ENCODE measurements around the gene SLC16A3. TPM values are rescaled to one million over a fixed set of nuclear protein-coding genes. Genes with fewer than 3 reads are reported as not detected.

Gene SLC16A3
- 10 to 100 TPM; 42.1 to 75.5 (median 44.2) TPM for total RNA-seq

GRCh38 chr17:82228842-82229697 is at the start of gene SLC16A3:
Gene SLC16A3, plus strand, starts transcription at chr17:82229042. Its CDS starts 6,967 bp downstream, at chr17:82236009.
- intact Hi-C loops (cut with DNase I) = no loop called here
- Histone ChIP-seq H3K27ac (peak within 1 kb of the TSS; percentile 58 to 77 (median 77)), H3K36me3 (no peaks in the 10 kb centered on the region), H3K27me3 (no peaks in the 10 kb centered on the region), H3K4me1 (peaks cover 48 to 57% of the 10 kb centered on the region in 2 donors), H3K4me3 (replicated peaks in 1 of 3) (peak within 1 kb of the TSS in 2 of 3 donors; percentile 65 to 81), H3K9me3 (no peaks in the 10 kb centered on the region)
- TF ChIP-seq, protein P1, sequence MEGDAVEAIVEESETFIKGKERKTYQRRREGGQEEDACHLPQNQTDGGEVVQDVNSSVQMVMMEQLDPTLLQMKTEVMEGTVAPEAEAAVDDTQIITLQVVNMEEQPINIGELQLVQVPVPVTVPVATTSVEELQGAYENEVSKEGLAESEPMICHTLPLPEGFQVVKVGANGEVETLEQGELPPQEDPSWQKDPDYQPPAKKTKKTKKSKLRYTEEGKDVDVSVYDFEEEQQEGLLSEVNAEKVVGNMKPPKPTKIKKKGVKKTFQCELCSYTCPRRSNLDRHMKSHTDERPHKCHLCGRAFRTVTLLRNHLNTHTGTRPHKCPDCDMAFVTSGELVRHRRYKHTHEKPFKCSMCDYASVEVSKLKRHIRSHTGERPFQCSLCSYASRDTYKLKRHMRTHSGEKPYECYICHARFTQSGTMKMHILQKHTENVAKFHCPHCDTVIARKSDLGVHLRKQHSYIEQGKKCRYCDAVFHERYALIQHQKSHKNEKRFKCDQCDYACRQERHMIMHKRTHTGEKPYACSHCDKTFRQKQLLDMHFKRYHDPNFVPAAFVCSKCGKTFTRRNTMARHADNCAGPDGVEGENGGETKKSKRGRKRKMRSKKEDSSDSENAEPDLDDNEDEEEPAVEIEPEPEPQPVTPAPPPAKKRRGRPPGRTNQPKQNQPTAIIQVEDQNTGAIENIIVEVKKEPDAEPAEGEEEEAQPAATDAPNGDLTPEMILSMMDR (IDR thresholded peaks at IDR 0.05) = no peak
- TF ChIP-seq POLR2A (IDR thresholded peaks at IDR 0.05) = peak; percentile 53 to 94
- 6% methylated on average over 27 of the region's 105 CpGs; no CpG with 5 or more reads in 1 of the 2 donors for WGBS, 2 donors
- peak; percentile 66 to 73 for DNase-seq

- 89 to 94% methylated on average over 13 of the region's 13 CpGs for WGBS, 2 donors
- H3K36me3 ChIP-seq = peaks cover 6 to 8% of the 10 kb centered on the region in 2 donors
These were observed 49.4 kb upstream of the SLC16A3 start for GRCh38 chr17:82179412-82179811.

DNA sequence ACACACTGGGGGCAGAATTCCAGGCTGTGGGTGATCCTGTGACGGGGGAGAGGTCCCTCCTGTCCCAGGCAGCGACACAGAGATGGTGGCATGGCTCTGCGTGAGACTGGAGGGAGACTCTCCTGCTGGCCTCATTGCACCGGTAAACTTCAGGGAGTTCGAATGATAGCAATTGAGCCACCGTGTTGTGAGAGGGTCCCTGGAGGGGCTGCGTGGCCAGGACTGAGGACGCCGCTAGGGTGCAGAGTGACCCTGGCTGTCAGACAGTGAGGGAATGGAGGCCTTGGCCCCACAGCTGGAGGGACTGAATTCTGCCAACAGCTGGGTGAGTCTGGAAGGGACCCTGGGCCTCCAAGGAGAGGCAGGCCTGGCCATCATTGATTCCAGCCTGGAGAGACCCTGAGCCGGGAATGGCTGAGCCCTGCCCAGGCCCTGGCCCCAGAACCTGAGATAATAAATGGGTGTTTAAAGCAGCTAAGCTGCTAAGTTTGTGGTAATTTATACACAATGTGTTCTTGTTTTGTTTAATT is 48.8 kb upstream of the SLC16A3 start:
- no peak for DNase-seq
- no peak overlapping the region for H3K4me3 ChIP-seq (replicated peaks in 1 of 3)
- intact Hi-C loops (cut with DNase I) = no loop called here
- no peaks in the 10 kb centered on the region for H3K27me3 ChIP-seq
- H3K36me3 ChIP-seq = peaks cover 11% of the 10 kb centered on the region in 2 donors
- peaks cover 38 to 40% of the 10 kb centered on the region in 2 donors for H3K4me1 ChIP-seq
- TF ChIP-seq, protein P1 (IDR thresholded peaks at IDR 0.05) = no peak
- TF ChIP-seq POLR2A (IDR thresholded peaks at IDR 0.05) = no peak
- peak overlapping the region in 2 of 3 donors; percentile 24 to 88 for H3K27ac ChIP-seq
- H3K9me3 ChIP-seq = no peaks in the 10 kb centered on the region
- WGBS, 2 donors = 93 to 94% methylated on average over 10 of the region's 10 CpGs

More at GRCh38 chr17:82179412-82179811, 49.4 kb upstream of the SLC16A3 start:
- DNase-seq = no peak
- Histone ChIP-seq H3K4me1 (peaks cover 38 to 40% of the 10 kb centered on the region in 2 donors), H3K27ac (peak overlapping the region in 2 of 3 donors; percentile 24 to 88), H3K27me3 (no peaks in the 10 kb centered on the region), H3K9me3 (no peaks in the 10 kb centered on the region), H3K4me3 (replicated peaks in 1 of 3) (no peak overlapping the region)
- intact Hi-C loops (cut with DNase I) = no loop called here
- TF ChIP-seq, protein P1 (IDR thresholded peaks at IDR 0.05) = no peak
- no peak for TF ChIP-seq POLR2A (IDR thresholded peaks at IDR 0.05)

GRCh38 chr17:82180776-82181528 is 47.9 kb upstream of the SLC16A3 start:
- H3K27me3 ChIP-seq = no peaks in the 10 kb centered on the region
- intact Hi-C loops (cut with DNase I) = no loop called here
- H3K9me3 ChIP-seq = no peaks in the 10 kb centered on the region
- DNase-seq = no peak
- H3K4me3 ChIP-seq (replicated peaks in 1 of 3) = no peak overlapping the region
- 93 to 97% methylated on average over 26 to 31 of the region's 31 CpGs for WGBS, 2 donors
- TF ChIP-seq POLR2A (IDR thresholded peaks at IDR 0.05) = no peak
- H3K36me3 ChIP-seq = peaks cover 11% of the 10 kb centered on the region in 2 donors
- H3K27ac ChIP-seq = peak overlapping the region in 1 of 3 donors; percentile 88
- peaks cover 37 to 39% of the 10 kb centered on the region in 2 donors for H3K4me1 ChIP-seq

DNA sequence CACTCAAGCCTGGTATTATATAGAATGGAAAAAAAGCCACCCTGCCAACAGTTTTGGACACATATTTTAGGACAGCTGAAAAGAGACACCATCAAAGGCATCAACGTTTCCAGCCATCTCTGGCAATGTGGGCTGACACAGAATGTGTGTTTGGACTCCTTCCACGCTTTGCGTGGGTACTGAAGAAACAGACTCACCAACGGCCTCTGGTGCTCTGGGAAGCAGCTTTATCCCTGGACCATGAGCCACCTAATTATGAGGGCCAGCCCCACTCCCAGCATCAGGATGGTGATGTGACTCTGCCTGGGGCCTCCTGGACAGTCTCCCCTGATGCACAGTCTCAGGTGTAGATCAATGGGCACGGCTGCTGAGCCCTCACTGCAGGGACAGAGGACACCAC is 44.1 kb upstream of the SLC16A3 start:
- WGBS, 2 donors = 79 to 97% methylated on average over 5 of the region's 5 CpGs
- peaks cover 11% of the 10 kb centered on the region in 2 donors for H3K36me3 ChIP-seq

More for the DNA sequence above, 44.1 kb upstream of the SLC16A3 start:
- H3K9me3 ChIP-seq = no peaks in the 10 kb centered on the region
- H3K27me3 ChIP-seq = no peaks in the 10 kb centered on the region
- peaks cover 5 to 11% of the 10 kb centered on the region in 2 donors for H3K4me1 ChIP-seq
- no peak overlapping the region for H3K4me3 ChIP-seq (replicated peaks in 1 of 3)
- TF ChIP-seq, protein P1 (IDR thresholded peaks at IDR 0.05) = no peak
- no peak for TF ChIP-seq POLR2A (IDR thresholded peaks at IDR 0.05)
- intact Hi-C loops (cut with DNase I) = no loop called here
- H3K27ac ChIP-seq = no peak overlapping the region
- no peak for DNase-seq
